KG1 (cell line): ENCODE data around the gene ARHGAP10.

ENCODE experiments used
- DNase-seq: peaks from one replicate; lab custom pipeline; 2025; lab: John Stamatoyannopoulos, UW

The ARHGAP10 gene

GRCh38 chr4:148093065-148093464 is 361.2 kb downstream of the ARHGAP10 start:
- no peak for DNase-seq

GRCh38 chr4:148094149-148094548 is 362.3 kb downstream of the ARHGAP10 start:
- DNase-seq, result no peak

- no peak for DNase-seq
These were observed 363.5 kb downstream of the ARHGAP10 start for GRCh38 chr4:148095346-148095923.

GRCh38 chr4:148097801-148098200 is 365.9 kb downstream of the ARHGAP10 start:
- no peak for DNase-seq

- DNase-seq, result no peak
These were observed 369.3 kb downstream of the ARHGAP10 start for GRCh38 chr4:148101235-148101634.

DNA sequence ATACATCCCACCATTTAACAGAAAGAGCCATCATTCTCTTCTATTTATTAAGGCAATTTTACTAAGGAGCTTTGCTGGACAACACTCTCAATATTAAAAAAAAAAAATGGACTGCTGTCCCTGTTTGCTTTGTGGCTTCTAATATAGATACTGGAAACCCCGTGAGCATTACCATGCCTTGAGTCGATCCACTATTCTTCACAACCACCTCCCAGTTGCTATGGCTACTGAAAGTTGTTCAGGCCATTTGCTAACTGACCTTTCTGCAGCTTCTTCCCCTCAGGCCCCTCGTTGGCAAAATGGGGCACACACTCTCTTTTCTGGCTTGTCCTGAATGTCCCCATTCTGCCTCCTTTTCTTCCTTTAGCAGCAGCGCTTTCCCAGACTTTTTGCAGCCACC is 369.9 kb downstream of the ARHGAP10 start:
- DNase-seq, result no peak

DNA sequence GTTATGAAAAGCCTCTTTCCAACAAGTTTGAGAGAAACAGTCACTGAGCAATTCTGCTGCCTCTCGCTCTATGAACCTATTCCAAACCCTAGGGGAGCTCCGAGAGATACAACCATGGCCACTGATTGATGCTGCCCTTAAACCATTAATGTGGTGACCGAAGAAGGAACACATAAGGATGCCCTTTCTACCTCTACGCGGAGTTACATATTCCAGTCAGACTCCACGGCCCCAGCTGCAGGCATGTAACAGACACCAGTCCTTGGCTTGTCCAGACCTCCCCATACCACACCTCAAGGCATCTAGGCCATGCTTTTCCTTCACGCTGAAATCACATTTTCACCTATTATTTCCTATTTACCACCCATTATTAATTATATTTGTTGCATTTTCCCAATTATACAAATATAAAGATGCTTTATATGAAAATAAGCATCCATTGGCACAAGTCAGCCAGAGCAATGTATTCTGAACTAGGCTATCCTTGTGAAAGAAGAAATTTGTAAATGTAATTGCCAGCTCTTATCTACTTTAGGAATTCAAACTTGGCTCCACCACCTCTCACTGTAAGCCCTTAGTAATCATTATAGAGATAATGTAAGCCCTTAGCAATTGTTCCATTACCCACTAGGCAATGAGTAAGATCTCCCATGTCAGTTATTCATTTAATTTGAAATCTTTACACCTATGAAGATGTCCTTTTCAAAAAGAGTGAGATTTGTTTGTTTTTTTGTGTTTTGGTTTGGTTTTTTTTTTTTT is 371.9 kb downstream of the ARHGAP10 start:
- no peak for DNase-seq

- no peak for DNase-seq
These were observed 376.9 kb downstream of the ARHGAP10 start for GRCh38 chr4:148108766-148109165.

- DNase-seq, result no peak
These were observed 377.3 kb downstream of the ARHGAP10 start for GRCh38 chr4:148109216-148109615.

GRCh38 chr4:148110169-148110568 is 378.3 kb downstream of the ARHGAP10 start:
- no peak for DNase-seq

- no peak for DNase-seq
These were observed 380.5 kb downstream of the ARHGAP10 start for GRCh38 chr4:148112231-148112982.

DNA sequence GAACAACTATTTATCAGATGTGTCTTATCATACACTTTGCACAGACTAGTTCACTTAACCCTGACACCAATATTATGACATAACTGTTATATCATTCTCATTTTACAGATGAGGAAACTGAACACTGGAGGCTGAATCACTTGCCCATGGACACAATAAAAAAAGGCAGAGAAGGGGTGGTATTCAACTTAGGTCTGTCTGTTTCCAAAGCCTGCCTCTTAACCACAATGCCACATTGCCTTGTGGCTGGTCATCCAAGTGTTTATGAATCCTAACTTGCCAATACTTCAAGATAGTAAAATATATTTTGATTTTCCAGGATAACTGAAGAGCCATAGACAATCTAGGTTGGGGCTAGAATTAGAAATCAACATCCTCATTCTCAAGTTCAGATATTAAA is 382.5 kb downstream of the ARHGAP10 start:
- DNase-seq, result no peak

GRCh38 chr4:148116264-148116663 is 384.4 kb downstream of the ARHGAP10 start:
- no peak for DNase-seq

- DNase-seq, result no peak
These were observed 385.1 kb downstream of the ARHGAP10 start for GRCh38 chr4:148116969-148117368.

- no peak for DNase-seq
These were observed 386.3 kb downstream of the ARHGAP10 start for GRCh38 chr4:148118179-148118578.

GRCh38 chr4:148118633-148119032 is 386.7 kb downstream of the ARHGAP10 start:
- DNase-seq, result no peak

- no peak for DNase-seq
These were observed 388.3 kb downstream of the ARHGAP10 start for GRCh38 chr4:148120216-148120615.
